ENCODE measurements around the gene ISL2. TPM values are rescaled to one million over a fixed set of nuclear protein-coding genes. Genes with fewer than 3 reads are reported as not detected.

Gene ISL2
- total RNA-seq, 1 experiment from 2014 or later: 0.15 TPM

DNA sequence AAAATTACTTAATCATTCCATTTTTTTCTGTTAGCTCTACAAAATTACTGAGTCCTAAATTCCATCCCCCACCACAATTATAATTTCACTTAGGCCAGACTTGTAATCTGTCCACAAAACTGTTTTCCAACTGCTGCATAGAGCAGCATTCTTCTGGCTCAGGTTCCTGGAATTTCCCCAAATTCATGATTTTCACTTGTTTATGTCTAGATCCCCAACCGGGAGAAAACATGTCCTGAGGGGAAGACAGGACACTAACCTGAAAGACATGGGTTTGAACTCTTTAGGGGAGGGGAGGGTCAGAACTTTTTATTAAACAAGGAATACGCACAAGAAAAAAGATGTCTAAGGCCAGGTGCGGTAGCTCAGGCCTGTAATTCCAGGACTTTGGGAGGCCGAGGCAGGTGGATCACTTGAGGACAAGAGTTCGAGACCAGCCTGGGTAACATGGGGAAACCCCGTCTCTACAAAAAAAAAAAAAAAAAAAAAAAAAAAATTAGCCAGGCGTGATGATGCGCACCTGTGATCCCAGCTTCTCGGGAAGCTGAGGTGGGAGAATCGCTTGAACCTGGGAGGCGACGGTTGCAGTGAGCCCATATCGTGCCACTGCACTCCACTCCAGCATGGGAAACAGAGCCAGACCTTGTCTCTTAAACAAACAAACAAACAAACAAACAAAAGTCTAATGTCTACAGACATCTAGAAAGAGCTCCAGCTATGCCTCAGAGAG is 26.8 kb upstream of the ISL2 start:
- no peak overlapping the region for H4K91ac ChIP-seq (ENCODE audit: insufficient read length, low read depth, low read length)
- no peak overlapping the region for H3K14ac ChIP-seq (ENCODE audit: insufficient read depth, low read length)
- no peaks in the 10 kb centered on the region for H3K27me3 ChIP-seq (ENCODE audit: insufficient read depth, low read length)
- H3K79me1 ChIP-seq (ENCODE audit: insufficient read depth, low read depth, low read length, poor library complexity, severe bottlenecking): peaks cover 2% of the 10 kb centered on the region
- H2AFZ ChIP-seq (ENCODE audit: low read length): no peak overlapping the region
- no peak overlapping the region for H2BK15ac ChIP-seq (ENCODE audit: low read depth, low read length)
- Mint-ChIP-seq H3K27me3 (ENCODE audit: low read depth) (peaks cover 17% of the 10 kb centered on the region), H3K4me3 (peak overlapping the region; percentile 87 to 90), H3K36me3 (ENCODE audit: insufficient read depth in 1 of 3, low read depth in 3 of 3) (peaks cover 3 to 4% (median 3%) of the 10 kb centered on the region in 3 experiments; a peak in 5 of 7 replicates), H3K9me3 (peaks cover 3% of the 10 kb centered on the region in 2 experiments; a peak in 3 of 5 replicates), H3K27ac (no peak overlapping the region; a peak in 1 of 7 replicates), H3K4me1 (peaks cover 16 to 25% of the 10 kb centered on the region in 2 experiments)
- no peak overlapping the region for H4K8ac ChIP-seq (replicated peaks; ENCODE audit: insufficient read length, low read depth, low read length)
- no peak overlapping the region for H2BK120ac ChIP-seq (ENCODE audit: low read depth, low read length, poor library complexity, severe bottlenecking)
- H3K27ac ChIP-seq (ENCODE audit: insufficient read length, low read depth, low read length): no peak overlapping the region
- no peak overlapping the region for H2BK5ac ChIP-seq (ENCODE audit: insufficient read length, low read length)
- H4K20me1 ChIP-seq (ENCODE audit: control insufficient read depth, insufficient read depth, insufficient read length): no peaks in the 10 kb centered on the region
- H3K9ac ChIP-seq (ENCODE audit: extremely low read depth, insufficient read length, low read length): no peak overlapping the region
- H3K4me2 ChIP-seq (ENCODE audit: insufficient read depth, insufficient read length, low read length): no peak overlapping the region
- H3K79me2 ChIP-seq (ENCODE audit: insufficient read depth, low read length): no peaks in the 10 kb centered on the region
- H3K4ac ChIP-seq (ENCODE audit: low read depth, low read length): no peak overlapping the region
- H2AK5ac ChIP-seq (ENCODE audit: insufficient read length, low read length): no peak overlapping the region
- no peak overlapping the region for H3K56ac ChIP-seq (ENCODE audit: insufficient read length, low read depth, low read length)
- DNase-seq: no peak
- no CpG with 5 or more reads among the region's 13 CpGs for WGBS (ENCODE audit: extremely low coverage, insufficient read length, low lambda C conversion rate)
- TF ChIP-seq, protein P1, sequence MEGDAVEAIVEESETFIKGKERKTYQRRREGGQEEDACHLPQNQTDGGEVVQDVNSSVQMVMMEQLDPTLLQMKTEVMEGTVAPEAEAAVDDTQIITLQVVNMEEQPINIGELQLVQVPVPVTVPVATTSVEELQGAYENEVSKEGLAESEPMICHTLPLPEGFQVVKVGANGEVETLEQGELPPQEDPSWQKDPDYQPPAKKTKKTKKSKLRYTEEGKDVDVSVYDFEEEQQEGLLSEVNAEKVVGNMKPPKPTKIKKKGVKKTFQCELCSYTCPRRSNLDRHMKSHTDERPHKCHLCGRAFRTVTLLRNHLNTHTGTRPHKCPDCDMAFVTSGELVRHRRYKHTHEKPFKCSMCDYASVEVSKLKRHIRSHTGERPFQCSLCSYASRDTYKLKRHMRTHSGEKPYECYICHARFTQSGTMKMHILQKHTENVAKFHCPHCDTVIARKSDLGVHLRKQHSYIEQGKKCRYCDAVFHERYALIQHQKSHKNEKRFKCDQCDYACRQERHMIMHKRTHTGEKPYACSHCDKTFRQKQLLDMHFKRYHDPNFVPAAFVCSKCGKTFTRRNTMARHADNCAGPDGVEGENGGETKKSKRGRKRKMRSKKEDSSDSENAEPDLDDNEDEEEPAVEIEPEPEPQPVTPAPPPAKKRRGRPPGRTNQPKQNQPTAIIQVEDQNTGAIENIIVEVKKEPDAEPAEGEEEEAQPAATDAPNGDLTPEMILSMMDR (conservative IDR thresholded peaks at IDR 0.05): no peak
- no peak overlapping the region for H3K18ac ChIP-seq (ENCODE audit: insufficient read length, low read depth, low read length)
- H3K9me3 ChIP-seq (ENCODE audit: control insufficient read depth, low read depth, low read length): no peaks in the 10 kb centered on the region
- H2BK12ac ChIP-seq (ENCODE audit: insufficient read length, low read depth, low read length): no peak overlapping the region
- H3K23ac ChIP-seq (ENCODE audit: insufficient read length, low read depth, low read length): no peak overlapping the region
- no peaks in the 10 kb centered on the region for H3K4me1 ChIP-seq (ENCODE audit: insufficient read depth, low read length)
- H2BK20ac ChIP-seq (ENCODE audit: low read depth, low read length, poor library complexity, severe bottlenecking): no peak overlapping the region
- H3K23me2 ChIP-seq (ENCODE audit: insufficient read length, low read depth, low read length, poor library complexity, severe bottlenecking): peaks cover 5% of the 10 kb centered on the region
- no peak overlapping the region for H4K5ac ChIP-seq (ENCODE audit: insufficient read length, low read depth, low read length)
- no peak overlapping the region for H3T11ph ChIP-seq (ENCODE audit: low read length)

All from H9 (cell line).